HEK293T (cell line): Measurements from ENCODE around the gene C4orf51.

Source experiments
- CTBP1 ChIP-seq: fragments of 450-650 bp; IDR thresholded peaks from 2 replicates; pipeline ENCODE4 v1.6.1; 2016; ENCODE audit warnings: borderline replicate concordance
- FOXA1 ChIP-seq: fragments of 450-650 bp; IDR thresholded peaks from 2 replicates; pipeline ENCODE4 v1.6.1; 2016; ENCODE audit warnings: mild to moderate bottlenecking
- FOXM1 ChIP-seq: fragments of 450-650 bp; IDR thresholded peaks from 2 replicates; pipeline ENCODE4 v1.6.1; 2017; ENCODE audit warnings: mild to moderate bottlenecking, borderline replicate concordance
- L3MBTL2 ChIP-seq: fragments of 450-650 bp; conservative IDR thresholded peaks from 2 replicates; pipeline ENCODE4 v1.6.1; 2016; ENCODE audit warnings: mild to moderate bottlenecking
- SUZ12 ChIP-seq: fragments of 450-650 bp; IDR thresholded peaks from 2 replicates; pipeline ENCODE4 v1.6.1; 2016; ENCODE audit warnings: mild to moderate bottlenecking

DNA sequence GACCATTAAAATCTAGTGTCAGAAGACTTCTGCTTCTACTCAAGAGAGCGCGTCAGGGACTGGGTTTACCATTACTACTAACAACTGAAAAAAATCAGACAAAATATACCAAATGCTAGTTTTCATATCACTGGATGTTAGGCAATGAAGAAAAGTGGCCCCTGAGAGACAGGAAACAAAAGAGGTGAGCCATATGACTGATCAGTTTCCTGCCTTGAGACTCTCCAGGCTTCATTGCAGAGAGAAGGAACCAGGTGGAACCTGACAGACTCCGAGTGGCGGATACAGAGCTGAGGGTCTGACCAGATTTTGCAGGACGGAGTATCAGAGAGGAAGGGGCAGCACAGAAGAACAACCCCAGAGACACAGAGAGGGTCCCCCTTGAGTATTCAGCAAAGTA lies 86.3 kb downstream of the C4orf51 start:
- no peak for TF ChIP-seq CTBP1
- no peak for TF ChIP-seq FOXM1
- no peak for TF ChIP-seq SUZ12
- TF ChIP-seq FOXA1 = no peak
- TF ChIP-seq L3MBTL2 = no peak
